Fibroblast of villous mesenchyme (primary cell): Measurements from ENCODE around the gene ARX. TPM values are rescaled to one million over a fixed set of nuclear protein-coding genes. Genes with fewer than 3 reads are reported as not detected.
A peak's percentile ranks its signal among the peaks of the same experiment; 100 is the strongest.

Source experiments
- DNase-seq: peaks from one replicate; pipeline ENCODE4 v3.0.0-alpha.2; 2010; ENCODE audit warnings: low read depth
- H3K4me3 ChIP-seq: 2 replicates; pipeline ENCODE4 v1.5.1; 2011; ENCODE audit warnings: low read depth, mild to moderate bottlenecking, low read length
- CTCF ChIP-seq: IDR thresholded peaks from 2 replicates; pipeline ENCODE4 v1.5.1; 2012; ENCODE audit warnings: low read depth, mild to moderate bottlenecking, low read length; ENCODE audit not compliant: insufficient read depth
- small RNA-seq: library from RNA; depleted of rRNA; stranded (forward); fragments of <200 nt; gene quantifications from one replicate; pipeline ENCODE3, GENCODE V24; 2012
- total RNA-seq: library from RNA; depleted of rRNA; stranded (reverse); fragments of >200 nt; gene quantifications from 2 replicates; pipeline ENCODE4 v1.2.3, GENCODE V29; 2012

Gene ARX
- total RNA-seq, 1 donor = not detected

- no peak for TF ChIP-seq CTCF
- H3K4me3 ChIP-seq = no peak overlapping the region
- DNase-seq = no peak
These were observed 50.4 kb downstream of the ARX start for GRCh38 chrX:24965372-24965771.

GRCh38 chrX:24963823-24964222, 51.9 kb downstream of the ARX start:
- TF ChIP-seq CTCF = no peak
- no peak overlapping the region for H3K4me3 ChIP-seq
- peak; percentile 10 for DNase-seq

GRCh38 chrX:24961809-24962208, 54.0 kb downstream of the ARX start:
- no peak for TF ChIP-seq CTCF
- no peak for DNase-seq
- no peak overlapping the region for H3K4me3 ChIP-seq

- no peak for TF ChIP-seq CTCF
- peak; percentile 6 for DNase-seq
- H3K4me3 ChIP-seq = no peak overlapping the region
These were observed 58.9 kb downstream of the ARX start for GRCh38 chrX:24956828-24957227.

- H3K4me3 ChIP-seq = no peak overlapping the region
- no peak for DNase-seq
- TF ChIP-seq CTCF = no peak
These were observed 60.3 kb downstream of the ARX start for GRCh38 chrX:24955372-24955930.

- no peak for TF ChIP-seq CTCF
- no peak overlapping the region for H3K4me3 ChIP-seq
These were observed 61.0 kb downstream of the ARX start for GRCh38 chrX:24954732-24955131.

More at GRCh38 chrX:24954732-24955131, 61.0 kb downstream of the ARX start:
- no peak for DNase-seq

Small RNA genes lying within 50 kb of the gene (small RNA-seq; reads per million reads assigned to genes)
- gene RN7SL91P = not detected
